ENCODE results near the gene H6PD.
"Not testable (repeated sequence)": the region's sequence is repeated elsewhere in the genome, so short reads cannot be mapped to it uniquely, and the experiment has no call there.

The H6PD gene

DNA sequence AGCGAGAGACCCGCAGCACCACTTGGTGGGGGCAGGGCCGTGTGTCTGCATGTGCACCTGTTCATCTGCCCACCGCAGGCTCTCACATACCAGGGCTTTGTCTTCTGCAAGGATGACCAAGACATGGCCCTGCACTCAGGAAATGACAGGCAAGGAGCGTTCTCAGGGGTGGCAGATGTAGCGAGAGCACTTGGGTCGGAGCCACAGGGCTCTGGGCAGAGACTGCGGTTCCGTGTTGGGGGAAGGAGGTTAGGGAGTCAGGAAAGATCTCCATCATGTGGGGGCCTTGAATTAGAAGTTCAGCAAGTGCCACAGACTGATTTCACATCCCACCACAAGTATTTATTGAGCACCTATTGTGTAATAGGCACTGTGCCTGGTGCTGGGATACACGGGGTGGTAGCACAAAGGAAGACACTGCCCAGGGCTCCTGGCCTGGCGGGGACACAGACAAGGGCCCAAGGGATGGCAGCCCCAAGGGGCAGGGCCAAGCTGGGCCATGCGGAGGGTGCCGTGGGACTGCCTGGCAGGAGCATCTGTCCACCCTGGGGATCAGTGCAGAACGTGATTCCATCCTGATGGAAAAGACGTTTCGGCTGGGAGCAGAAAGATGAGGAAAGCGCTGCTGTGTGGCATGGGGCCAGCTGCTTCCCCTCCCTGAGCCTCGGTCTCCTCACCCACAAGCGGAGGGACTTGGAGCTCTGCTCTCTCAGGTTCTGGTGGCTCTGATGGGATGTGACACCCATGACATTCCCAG, 46.7 kb downstream of the H6PD start:
- no peak for DNase-seq

DNA sequence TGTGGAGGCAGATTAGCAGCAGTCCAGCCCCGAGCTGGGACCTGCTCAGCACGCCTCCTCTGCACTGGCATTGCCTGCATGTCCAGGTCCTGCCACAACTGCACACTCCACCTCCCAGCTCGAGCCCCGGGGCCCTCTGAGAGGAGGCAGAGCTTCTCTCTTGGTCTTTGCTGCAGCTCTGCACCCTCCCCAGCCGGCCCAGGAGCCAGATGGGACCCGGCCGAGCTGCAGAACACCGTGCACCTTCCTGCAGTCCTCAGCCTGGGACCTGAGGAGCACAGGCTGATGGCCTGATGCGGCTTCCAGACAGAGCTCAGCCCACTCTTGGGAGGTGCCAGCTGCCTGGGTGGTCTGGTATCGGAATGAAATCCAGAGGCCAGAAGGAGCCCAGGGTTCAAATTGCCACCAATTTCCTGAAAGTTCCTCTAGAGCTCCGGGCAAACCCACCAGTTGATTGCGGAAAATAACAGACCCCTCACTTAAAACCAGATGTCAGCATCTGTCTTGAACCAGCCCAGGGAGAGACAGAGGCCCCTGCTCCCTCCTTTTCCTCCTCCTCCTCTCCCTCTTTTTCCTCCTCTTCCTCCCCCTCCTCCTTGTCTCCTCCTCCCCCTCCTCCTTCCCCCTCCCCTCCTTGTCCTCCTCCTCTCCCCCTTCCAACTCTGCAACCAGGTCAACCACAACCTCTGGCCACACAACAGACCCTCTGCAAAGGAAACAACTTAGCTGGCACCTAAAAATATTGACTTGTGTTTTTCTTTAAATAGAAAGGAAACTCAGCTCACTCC, 47.5 kb downstream of the H6PD start:
- no peak for DNase-seq

DNA sequence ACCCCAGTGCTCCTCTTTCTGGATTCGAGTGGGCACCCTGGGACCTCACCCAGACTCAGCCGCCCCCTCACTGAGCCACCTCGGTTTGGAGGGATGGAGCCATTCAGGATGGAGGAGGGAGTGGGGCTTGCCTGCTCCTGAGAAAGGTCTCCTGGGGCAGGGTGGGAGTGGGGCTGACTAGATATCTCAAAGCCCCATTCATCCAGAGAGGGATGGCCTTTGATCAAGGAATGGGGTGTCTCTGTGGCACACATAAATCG, 48.1 kb downstream of the H6PD start:
- DNase-seq, result no peak

DNA sequence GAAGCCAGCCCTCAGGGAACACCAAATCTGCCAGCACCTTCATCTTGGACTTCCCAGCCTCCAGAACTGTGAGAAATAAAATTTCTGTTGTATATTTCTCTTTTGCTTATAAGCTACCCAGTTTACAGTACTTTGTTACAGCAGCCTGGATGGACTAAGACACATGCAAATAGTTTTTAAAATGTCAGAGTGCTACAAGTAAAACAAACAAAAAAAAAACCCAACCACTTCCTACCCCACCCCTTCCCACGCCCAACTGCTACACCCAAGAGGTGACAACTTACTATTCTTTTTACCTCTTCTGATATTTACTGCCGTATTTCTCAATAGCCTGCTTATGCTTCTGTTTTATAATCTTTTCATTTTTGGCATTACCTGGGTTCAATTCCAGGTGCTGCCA, 49.5 kb downstream of the H6PD start:
- no peak for DNase-seq

DNA sequence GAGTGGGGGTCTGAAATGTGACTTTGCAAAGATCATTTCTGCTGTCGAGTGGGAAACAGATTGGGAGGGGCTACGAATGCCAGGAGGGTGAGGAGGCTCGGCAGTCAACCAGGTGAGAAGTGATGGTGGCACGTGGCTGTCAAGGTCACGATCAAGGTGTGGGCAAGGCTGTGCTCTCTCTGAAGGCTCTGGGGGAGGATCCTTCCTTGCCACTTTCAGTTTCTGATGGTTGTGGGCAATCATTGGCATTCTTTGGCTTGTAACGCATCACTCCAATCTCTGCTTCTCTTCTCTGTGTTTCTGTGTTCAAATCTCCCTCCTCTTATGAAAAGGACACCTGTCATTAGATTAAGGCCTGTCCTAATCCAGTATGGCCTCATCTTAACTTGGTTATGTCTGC, 52.0 kb downstream of the H6PD start:
- DNase-seq, result no peak

DNA sequence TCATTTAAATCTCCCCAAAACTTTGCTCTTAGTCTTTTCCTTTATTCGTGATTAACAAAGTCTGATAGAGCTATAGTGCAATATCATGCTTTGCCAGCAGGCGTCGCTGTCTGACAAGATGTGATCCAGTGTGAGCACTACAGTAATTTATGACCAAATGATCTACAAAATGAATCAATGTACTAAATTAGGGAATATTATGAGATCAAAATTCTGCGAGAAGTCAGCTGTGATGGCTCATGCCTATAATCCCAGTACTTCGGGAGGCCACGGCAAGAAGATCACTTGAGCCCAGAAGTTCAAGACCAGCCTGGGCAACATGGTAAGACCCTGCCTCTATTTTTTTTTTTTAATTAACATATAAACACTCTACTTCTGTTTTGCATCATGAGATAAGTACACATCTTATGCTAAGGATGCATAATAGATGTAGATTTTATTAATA, 54.5 kb downstream of the H6PD start:
- peak; percentile 89 for DNase-seq

DNA sequence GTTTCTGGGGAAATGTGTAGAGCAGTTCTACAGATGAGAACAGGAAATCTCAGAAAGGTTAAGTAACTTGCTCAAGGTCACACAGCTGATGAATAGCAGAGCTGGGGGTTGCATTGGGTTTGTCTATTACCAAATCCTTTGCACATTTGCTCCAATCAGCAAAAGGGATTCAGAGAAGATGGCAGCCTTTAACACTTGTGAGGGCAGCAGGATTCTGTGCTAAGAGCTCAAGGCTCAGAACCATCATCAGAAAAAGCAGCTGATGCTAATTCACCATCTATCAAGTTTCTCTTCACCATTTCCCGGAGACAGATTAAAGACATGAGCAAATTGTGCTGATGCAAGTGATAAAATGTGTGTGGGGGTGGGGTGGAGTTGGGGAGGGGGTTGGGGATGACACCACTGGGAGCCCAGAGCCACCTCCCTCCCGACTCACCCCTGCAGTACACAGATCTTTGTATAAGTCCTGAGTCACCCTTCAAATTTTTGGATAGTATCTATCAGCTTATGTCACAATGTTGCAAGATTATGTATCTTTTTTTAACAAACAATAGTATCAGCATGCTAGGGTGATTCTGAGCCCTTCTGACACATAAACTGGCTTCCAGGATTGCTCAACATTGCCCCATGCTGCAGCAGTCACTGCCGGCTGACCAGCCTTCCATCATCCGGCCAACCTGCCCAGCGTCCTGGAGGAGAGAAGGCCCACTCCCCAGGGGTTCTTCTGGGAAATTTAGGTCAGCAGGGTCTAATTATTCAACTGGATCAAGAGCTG, 55.3 kb downstream of the H6PD start:
- DNase-seq, result no peak

DNA sequence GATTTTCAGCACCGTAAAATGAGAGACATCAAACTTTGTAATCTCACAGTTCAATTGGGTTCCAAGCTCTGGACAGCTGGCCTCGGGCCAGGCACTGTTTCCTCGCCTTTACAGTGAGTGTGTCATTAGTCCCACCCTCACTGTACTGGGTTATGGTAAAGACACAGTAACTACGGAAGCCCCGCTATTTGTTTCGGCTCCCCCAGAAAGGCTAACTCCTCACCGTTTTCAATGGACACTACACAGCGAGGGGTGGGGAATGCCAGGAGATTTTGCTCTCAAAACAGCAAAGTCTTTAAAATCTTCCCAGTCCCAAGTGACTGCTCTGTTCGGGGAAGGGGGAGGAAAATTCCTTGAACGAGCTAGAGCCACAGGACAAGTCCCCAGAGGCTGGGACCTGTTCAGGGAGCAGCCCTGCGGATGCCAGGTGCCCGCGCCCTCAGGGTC, 57.4 kb downstream of the H6PD start:
- DNase-seq, result no peak

DNA sequence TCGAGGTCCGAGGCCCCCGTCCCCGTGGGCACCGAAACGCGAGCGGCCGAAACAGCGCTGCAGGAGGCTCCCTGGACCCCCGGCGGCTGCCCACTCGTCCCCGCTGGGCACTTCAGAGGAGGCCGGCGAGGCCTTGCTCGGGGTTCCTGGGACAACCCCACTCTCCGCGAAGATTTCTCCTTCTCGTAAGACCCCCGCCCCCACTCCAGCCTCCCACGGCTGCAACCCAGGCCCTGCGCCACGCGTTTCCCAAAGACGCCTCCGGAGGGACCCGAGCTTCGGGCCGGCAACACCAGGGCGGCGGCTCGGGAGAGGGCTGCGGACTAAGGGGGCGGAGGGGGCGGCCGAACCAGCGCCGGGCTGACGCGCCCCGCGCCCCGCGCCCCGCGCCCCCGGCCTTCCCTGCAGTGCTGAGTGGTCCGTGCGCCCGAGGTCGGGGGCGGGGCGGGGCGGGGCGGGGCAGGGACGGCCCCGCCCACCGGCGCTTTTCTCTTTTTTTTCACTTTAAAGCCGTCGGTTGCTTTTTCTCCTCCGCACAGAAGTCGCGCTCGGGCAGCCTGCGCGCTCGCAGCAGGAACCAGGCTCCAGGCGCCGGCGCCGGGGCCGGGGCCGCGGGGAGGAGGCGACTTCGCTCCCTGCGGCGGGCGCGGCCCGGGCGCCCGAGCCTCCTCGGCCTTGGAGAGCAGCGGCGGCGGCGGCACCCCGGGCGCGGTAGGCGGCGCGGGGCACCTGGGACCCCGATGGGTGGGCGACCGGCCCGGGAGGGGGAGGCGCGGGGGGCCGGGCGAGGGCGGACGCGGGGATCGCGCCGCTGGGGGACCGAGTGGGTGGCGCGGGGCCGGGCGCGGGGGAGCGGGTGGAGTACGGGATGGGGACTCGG, 58.0 kb downstream of the H6PD start, which contains the start of gene SPSB1:
Gene SPSB1, plus strand, starts transcription at position 534 of the 880 bp plus-strand sequence. CDS start 62,998 bp downstream, outside the sequence.
- peak; percentile 60 for DNase-seq

DNA sequence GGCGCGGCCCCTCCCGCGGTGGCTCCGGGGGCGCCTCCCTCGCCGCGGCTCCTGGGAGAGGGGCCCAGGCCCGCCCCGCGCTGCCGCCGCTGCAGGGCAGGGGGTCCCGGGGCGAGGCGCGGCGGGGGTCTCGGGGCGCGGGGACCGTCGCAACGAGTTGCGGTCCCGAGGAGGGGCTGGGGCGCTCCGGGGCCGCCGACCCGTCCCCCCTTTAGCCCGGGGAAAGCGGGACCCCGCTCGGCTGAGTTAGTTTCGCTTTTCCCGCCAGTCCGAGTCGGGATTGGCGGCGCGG, 58.6 kb downstream of the H6PD start:
- no peak for DNase-seq

DNA sequence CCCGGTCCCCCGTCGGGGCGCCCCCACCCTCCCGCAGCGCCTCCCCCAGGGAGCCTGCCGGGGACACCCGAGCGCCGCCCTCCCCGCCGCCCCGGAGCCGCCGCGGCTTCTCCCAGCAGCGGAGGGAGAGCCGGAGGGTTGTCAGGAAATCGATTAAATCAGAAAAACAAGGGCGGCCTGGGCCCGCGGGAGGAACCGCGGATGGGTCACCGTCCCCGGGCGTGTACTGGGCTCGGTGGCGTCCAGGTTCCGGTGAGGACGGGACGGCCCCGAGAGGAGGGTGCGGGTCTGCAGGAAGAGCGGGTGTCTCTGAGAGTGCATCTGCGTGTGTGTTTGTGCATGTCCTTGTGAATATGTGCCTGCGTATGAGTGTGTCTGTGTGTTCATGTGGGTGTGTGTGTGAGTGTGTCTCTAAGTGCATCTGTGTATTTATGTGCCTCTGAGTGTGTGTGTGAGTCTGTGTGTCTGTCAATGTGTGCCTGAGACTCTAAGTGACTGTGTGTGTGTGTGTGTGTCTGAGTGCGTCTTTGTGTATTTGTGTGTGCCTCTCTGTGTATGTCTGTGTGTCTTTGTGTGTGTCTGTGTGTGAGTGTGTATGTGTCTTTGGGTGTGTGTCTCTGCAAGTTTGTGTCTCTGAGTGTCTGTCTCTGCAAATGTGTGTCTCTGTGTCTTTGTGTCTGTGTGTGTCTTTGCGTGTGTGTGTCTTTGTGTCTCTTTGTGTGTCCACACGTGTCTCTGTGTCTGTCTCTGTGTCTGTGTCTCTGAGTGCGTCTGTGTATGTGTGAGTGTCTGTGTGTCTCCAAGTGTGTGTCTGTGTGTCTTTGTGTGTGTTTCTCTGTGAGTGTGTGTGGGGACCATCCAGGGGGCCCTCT, 59.2 kb downstream of the H6PD start:
- peak; percentile 43 for DNase-seq

DNA sequence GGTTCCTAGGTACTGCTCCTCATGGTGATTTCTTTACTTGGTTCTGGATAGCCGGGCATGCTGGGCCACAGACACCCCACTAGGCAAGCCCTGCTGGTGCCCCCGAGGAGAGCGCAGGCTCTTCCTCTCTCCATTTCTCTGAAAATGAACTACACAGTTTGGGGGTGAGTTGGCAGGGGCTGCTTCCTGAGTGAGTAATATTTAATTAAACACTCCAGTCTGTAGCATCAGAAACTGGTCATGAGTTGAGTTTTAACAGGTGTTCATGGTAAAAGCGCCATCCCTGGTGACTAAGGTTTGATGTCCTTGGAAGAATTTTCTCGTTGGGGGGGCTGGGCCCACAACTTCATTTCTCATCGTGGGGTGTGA, 59.8 kb downstream of the H6PD start:
- DNase-seq, result no peak

DNA sequence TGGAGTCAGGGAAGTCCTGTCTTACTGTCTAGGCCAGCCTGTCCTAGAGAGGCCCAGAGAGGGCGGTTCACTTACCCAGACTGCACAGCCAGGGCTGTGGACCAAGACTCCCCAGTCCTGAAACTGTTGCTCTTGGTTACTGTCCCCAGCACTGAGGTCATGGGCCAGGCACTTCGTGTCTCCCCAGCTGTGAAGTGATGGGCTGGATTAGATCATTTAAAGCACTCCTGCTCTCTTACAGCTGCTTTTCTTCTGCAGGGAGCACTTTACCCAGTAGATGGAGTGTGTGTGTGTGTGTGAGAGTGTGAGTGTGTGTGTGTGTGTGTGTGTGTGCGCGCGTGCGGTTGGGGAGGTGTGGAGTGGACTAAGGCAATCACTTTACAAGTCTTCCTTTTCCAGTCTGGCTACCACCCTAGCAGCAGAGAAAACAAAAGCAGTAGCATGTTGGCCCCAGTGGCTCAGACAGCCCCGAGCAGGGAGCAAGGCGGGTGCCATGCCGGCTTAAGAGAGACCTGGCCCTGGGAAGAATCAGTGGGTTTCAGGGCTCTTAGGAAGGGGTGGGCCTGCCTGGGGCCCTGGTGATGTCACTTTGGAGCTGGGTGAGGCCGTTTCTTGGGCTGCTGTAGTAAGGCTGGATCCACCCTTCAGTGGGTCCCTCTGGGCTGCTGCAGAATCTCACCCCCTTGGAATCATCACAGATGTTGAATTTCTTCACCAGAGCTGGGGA, 60.5 kb downstream of the H6PD start:
- DNase-seq, result no peak

DNA sequence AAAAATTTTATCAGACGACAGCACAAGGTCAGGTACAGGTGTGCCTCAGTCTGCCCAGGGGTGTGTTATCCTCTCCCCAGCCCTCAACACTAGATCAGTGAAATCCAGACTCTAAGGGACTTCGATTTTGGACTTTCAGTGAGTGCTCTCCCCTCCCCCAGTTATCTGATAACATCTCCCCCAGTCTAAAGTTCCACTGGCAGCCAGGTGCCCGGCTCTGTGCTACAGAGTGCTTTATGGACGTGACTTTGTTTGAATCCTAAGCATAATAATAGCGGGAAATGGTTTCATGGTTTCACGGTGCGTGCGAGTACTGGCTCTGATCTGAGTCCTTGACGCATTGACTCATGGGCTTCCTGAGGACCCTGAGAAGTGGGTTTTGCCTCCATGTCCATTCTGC, 61.3 kb downstream of the H6PD start:
- DNase-seq, result no peak

DNA sequence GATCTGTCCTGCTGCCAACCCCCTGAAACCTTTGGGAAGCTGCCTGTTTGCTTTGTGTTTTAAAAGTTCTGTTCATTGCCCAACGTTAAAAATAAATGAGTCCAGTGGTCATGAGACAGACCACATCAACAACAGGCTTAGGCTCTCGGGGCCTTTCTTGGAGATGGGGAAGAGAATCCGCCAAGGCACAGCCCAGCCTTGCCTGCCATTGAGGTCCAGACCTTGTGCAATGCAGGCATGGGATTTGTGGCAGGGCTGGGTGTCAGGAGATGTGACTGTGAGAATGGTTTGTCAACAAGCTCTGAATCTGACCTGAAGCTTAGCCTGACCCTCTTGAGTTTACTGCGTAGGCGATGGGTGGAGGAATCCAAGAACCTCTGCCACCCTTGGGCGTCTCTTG, 62.3 kb downstream of the H6PD start:
- no peak for DNase-seq

DNA sequence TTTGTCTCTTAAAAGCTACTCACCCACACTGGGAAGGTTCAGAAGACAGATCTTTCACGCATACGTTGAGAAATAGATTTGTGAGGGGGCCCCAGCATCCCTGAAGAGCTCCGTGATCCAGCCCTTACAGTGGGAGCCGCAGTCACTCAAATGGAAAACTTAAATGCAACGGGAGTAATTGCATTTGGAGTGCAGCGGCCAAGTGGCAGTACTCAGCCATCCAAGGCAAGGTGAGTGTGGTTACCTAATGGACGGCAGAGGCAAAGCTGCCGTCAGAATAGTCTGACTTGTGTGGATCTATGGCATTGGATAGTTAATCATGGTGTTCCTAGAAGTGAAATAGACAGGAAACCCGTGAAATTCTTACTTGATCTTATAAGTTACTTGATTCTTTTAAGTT, 63.3 kb downstream of the H6PD start:
- DNase-seq, result no peak

DNA sequence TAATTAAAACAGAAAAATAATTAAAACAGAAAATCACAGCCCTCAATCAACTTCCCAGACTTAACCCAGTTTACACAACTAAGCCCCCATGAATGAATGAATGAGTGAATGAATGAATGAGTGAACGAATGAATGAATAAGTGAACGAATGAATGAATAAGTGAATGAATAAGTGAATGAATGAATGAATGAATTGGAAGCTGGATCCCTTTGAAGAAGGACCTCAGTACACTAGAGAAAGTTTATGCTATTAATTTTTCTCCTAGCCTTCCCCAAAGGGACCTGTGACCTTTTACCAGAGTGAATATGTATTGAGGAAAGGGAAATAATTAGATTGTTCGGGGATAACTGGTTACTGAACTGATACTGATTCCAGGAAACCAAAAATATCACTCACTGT, 63.7 kb downstream of the H6PD start:
- DNase-seq, result no peak

DNA sequence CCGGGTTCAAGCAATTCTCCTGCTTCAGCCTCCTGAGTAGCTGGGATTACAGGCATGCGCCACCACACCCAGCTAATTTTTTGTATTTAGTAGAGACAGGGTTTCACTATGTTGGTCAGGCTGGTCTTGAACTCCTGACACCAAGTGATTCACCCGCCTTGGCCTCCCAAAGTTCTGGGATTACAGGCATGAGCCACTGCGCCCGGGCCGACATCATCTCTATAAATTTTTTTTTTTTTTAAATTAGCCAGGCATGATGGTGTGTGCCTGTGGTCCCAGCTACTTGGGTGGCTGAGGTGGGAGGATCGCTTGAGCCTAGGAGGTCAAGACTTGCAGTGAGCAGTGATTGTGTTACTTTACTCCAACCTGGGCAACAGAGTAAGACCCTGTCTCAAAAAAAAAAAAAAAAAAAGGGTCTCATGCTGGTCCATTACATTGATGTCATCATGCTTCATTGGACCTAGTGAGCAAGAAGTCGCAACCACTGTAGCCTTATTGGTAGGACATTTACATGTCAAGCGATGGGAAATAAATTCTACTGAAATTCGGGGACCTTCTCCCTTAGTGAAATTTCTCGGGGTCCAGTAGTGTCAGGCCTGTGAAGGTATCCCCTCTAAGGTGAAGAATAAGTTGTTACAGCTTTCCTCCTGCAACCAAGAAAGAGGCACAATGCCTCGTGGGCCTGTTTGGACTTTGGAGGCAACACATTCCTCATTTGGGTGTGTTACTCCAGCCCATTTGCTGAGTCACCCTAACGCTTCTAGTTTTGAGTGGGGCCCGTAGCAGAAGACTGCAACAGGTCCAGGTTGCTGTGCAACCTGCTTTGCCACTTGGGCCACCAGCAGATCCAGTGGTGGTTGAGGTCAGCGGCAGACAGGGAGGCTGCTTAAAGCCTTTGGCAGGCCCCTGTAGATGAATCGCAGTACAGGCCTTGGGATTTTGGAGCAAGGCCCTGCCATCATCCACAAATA, 65.3 kb downstream of the H6PD start:
- not testable (repeated sequence) for DNase-seq

DNA sequence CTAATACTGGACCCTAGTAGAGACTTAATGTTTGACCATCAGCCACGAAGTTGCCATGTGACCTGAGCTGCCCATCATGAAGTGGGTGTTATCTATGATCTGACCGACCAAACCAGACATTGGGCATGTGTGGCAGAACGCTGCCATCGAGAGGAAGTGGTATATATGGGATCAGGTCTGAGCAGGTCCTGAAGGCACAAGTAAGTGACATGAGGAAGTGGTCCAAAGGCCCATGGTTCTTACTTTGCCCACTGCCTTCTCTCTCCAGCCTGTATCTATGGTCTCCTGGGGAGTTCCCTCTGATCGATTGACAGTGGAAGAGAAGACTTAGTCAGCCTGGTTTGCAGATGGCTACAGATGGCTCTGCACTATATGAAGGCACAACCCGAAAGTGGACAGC, 66.0 kb downstream of the H6PD start:
- no peak for DNase-seq

All from activated CD8-positive, alpha-beta memory T cell treated with anti-CD3 and anti-CD28 coated beads, Interleukin-2, amount 50 U/mL, for 4 hours (primary cell).